HT1080 (cell line): ENCODE data around the gene PTGS1. TPM values are rescaled to one million over a fixed set of nuclear protein-coding genes. Genes with fewer than 3 reads are reported as not detected.
A peak's percentile ranks its signal among the peaks of the same experiment; 100 is the strongest.

Source experiments
- DNase-seq: peaks from one replicate; pipeline ENCODE4 v3.0.0-alpha.2; 2015; ENCODE audit warnings: low read depth
- total RNA-seq: library from RNA; depleted of rRNA; stranded (reverse); fragments of >200 nt; shearing (Covaris generic); gene quantifications from 2 replicates; pipeline ENCODE4 v1.2.3, GENCODE V29; 2014

The PTGS1 gene
- total RNA-seq, 1 experiment from 2014 or later = 0.24 TPM

GRCh38 chr9:122372856-122373845, 2.3 kb downstream of the PTGS1 start:
- no peak for DNase-seq

- DNase-seq = no peak
Measured at GRCh38 chr9:122374885-122375420, 4.1 kb downstream of the PTGS1 start.

- DNase-seq = no peak
Measured at GRCh38 chr9:122376796-122377195, 6.0 kb downstream of the PTGS1 start.

- DNase-seq = no peak
Measured at GRCh38 chr9:122377241-122378164, 6.7 kb downstream of the PTGS1 start.

- DNase-seq = no peak
Measured at GRCh38 chr9:122378236-122378635, 7.4 kb downstream of the PTGS1 start.

GRCh38 chr9:122379340-122379739, 8.5 kb downstream of the PTGS1 start:
- no peak for DNase-seq

GRCh38 chr9:122380293-122380692, 9.5 kb downstream of the PTGS1 start:
- no peak for DNase-seq

DNA sequence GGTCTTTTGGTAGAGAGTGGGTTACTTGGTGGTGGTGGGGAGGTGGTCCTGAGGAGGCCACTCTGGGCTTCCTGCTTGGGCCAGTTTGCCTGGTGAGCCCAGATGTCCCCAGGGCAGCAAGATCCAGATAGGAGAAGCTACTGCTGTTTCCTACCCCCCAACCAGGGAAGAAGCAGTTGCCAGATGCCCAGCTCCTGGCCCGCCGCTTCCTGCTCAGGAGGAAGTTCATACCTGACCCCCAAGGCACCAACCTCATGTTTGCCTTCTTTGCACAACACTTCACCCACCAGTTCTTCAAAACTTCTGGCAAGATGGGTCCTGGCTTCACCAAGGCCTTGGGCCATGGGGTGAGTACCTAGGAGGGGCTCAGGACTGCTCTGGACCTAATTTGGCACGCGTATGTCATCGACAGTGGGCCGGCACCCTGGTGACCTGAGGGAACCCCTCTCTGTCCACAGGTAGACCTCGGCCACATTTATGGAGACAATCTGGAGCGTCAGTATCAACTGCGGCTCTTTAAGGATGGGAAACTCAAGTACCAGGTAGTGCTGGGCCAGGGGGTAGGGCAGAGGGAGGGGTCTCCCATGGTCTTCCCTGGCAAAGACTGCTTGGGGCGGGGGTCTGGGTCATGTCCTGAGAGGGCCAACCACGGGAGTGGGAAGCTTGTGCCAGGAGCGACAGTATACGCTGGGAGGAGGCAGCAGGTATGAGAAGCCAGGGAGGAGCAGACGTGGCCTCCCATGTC, 10.6 kb downstream of the PTGS1 start:
- no peak for DNase-seq

DNA sequence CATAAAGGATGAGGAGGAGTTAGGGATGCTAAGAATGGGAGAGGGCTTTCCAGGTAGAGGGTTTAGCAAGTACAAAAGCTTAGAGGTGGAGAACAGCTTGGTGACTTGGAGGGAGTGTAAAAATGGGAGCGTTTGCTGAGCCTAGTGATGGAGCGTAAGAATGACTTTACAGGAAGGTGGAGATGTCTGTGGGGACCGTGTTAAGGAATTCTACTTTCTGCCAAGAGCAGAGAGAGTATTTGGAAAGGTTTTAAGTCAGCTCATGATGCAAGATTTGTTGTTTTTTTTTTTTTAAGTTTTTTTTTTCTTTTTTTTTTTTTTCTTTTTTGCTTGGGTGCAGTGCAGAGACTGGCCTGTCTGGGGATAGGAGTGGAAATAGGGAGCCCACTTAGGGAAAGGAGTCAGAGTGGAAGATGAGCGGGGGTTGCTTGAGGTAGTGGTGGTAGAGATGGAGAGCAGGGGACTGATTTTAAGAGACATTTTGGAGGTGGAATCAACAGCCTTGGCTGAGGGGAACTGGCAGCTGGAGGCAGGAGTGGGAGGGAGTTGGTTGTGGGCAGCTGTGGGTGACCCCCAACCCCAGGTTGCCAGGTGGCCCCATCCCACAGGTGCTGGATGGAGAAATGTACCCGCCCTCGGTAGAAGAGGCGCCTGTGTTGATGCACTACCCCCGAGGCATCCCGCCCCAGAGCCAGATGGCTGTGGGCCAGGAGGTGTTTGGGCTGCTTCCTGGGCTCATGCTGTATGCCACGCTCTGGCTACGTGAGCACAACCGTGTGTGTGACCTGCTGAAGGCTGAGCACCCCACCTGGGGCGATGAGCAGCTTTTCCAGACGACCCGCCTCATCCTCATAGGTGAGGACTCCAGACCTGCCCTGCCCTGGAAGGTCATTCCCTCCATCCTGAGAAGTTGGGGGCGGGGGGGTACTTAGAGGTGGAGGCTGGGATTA, 12.4 kb downstream of the PTGS1 start:
- DNase-seq = no peak

DNA sequence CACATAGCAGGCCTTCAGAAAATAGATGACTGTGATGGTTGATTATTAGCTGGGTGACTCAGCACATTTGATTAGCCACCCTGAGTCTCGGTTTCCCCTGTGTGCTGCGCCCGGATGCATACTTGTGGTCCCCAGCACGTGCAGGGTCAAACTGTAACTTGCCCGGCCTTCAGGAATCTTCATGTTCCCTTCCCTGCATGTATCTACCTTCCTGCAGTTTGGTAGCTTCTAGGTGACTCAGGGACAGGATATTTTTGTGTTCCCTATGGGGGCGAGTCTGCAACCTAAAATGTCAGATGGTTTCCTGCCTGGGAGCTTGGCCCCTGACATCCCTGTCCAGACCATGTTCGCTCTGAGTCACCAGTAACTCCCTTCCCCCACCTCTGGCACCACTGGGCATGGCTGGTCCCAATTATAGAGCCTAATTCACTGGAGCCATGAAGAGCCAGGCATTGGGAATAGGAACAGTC, 13.2 kb downstream of the PTGS1 start:
- peak; percentile 78 for DNase-seq

GRCh38 chr9:122386311-122386872, 15.6 kb downstream of the PTGS1 start:
- DNase-seq = no peak

- DNase-seq = no peak
Measured at GRCh38 chr9:122387536-122387935, 16.7 kb downstream of the PTGS1 start.

DNA sequence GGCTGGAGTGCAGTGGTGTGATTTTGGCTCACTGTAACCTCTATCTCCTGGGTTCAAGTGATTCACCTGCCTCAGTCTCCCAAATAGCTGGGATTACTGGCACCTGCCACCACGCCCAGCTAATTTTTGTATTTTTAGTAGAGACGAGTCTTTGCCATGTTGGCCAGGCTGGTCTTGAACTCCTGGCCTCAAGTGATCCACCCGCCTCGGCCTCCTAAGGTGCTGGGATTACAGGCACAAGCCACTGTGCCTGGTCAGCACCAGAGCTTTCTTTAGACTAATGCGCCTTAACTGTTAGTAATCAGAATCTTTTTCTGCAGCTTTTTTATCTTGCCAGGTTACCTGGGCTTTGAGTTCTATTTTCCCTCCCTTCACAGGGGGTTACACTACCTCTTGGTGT, 18.4 kb downstream of the PTGS1 start:
- DNase-seq = no peak

DNA sequence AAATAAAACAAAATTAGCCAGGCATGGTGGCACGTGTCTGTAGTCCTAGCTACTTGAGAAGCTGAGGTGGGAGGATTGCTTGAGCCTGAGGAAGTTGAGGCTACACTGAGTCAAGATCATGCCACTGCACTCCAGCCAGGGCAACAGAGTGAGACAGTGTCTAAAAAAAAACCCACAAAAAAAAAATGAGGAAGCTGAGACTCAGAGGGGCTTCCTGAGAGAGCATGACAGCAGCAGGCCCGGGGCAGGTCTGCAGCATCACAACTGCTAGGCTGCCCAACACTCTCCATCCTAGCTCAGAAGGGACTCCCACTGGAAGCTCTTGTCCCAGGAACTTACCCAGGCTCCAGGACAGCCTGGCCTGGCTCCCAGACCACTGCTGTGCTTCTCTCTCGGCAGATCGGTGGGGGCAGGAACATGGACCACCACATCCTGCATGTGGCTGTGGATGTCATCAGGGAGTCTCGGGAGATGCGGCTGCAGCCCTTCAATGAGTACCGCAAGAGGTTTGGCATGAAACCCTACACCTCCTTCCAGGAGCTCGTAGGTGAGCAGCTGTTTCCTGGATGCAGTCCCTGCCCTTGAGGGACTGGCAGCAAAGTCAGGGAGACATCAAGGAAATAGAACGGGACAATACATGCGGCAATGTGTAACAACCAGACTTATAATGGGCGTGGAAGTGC, 19.1 kb downstream of the PTGS1 start:
- DNase-seq = peak; percentile 73

DNA sequence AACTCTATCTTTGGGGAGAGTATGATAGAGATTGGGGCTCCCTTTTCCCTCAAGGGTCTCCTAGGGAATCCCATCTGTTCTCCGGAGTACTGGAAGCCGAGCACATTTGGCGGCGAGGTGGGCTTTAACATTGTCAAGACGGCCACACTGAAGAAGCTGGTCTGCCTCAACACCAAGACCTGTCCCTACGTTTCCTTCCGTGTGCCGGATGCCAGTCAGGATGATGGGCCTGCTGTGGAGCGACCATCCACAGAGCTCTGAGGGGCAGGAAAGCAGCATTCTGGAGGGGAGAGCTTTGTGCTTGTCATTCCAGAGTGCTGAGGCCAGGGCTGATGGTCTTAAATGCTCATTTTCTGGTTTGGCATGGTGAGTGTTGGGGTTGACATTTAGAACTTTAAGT, 21.5 kb downstream of the PTGS1 start:
- DNase-seq = no peak

DNA sequence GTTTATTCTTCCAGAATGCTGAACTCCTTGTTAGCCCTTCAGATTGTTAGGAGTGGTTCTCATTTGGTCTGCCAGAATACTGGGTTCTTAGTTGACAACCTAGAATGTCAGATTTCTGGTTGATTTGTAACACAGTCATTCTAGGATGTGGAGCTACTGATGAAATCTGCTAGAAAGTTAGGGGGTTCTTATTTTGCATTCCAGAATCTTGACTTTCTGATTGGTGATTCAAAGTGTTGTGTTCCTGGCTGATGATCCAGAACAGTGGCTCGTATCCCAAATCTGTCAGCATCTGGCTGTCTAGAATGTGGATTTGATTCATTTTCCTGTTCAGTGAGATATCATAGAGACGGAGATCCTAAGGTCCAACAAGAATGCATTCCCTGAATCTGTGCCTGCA, 21.9 kb downstream of the PTGS1 start:
- no peak for DNase-seq

GRCh38 chr9:122393284-122393983, 22.6 kb downstream of the PTGS1 start:
- no peak for DNase-seq
